Measurements from ENCODE around the gene MT1HL1. TPM values are rescaled to one million over a fixed set of nuclear protein-coding genes. Genes with fewer than 3 reads are reported as not detected.

Gene MT1HL1
- total RNA-seq, 1 experiment from 2014 or later = not detected

DNA sequence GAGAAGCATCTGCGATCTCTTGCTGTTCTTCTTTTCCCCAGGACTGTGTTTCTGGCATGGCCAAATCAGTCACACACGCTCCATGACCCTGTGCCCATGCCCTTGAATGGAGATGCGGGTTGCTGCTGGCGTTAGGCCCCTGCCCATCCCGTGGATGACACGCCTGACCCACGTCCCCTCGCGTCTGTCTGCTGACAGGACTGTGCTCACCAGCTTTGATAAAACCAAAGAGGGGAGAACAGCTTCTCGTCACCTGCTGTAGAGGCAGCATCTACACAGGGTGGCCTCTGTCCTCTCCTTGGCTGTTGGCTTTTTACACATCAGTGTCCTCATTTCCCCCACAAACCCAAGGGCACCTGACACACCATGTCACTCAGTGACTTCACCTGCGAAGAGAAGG lies 6.9 kb downstream of the MT1HL1 start:
- H3K4me3 Mint-ChIP-seq = no peak overlapping the region
- CTCF ChIA-PET = interaction anchor here (0.5 kb wide), 1 partner anchor 355 kb away, joined by 3 read pairs; no protein-coding TSS in a partner anchor

DNA sequence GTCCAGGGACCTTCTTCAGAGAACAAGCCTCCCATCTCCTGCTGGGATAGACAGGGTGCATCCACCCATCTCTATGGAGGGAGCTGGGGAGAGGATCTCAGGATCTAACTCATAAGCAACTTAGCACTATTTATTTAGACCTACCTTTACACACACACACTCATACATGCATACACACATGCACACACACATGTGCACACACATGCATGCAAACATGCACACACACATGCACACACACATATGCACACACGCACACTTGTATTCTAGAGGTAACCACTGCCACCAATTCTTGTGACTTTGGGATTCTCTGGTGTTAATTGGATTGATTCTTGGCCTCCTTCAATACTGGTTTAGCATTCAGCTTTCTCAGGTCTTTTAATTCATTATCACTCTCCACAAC lies 9.8 kb downstream of the MT1HL1 start:
- Mint-ChIP-seq H3K27me3 (ENCODE audit: low read depth) (peaks cover 7% of the 10 kb centered on the region; the same call in 1 of the 2 replicates), H3K4me1 (peaks cover 20% of the 10 kb centered on the region), H3K9me3 (peaks cover 25% of the 10 kb centered on the region), H3K4me3 (no peak overlapping the region), H3K36me3 (peaks cover 13% of the 10 kb centered on the region), H3K27ac (no peak overlapping the region)
- ChIA-PET POLR2A (no interaction called here), CTCF (no interaction called here)
- DNase-seq (ENCODE audit: low spot score) (no peak), ATAC-seq (no peak)
- TF ChIP-seq NR3C1 (CRISPR knock-in tag; conservative IDR thresholded peaks at IDR 0.05; ENCODE audit: low read depth) = no peak
- no peak for TF ChIP-seq KAT7 (CRISPR knock-in tag; IDR thresholded peaks at IDR 0.05; ENCODE audit: borderline replicate concordance)
- TF ChIP-seq ZNF138 (CRISPR knock-in tag; conservative IDR thresholded peaks at IDR 0.05) = no peak
- no peak for TF ChIP-seq ZNF232 (CRISPR knock-in tag; IDR thresholded peaks at IDR 0.05)
- TF ChIP-seq, protein P1, sequence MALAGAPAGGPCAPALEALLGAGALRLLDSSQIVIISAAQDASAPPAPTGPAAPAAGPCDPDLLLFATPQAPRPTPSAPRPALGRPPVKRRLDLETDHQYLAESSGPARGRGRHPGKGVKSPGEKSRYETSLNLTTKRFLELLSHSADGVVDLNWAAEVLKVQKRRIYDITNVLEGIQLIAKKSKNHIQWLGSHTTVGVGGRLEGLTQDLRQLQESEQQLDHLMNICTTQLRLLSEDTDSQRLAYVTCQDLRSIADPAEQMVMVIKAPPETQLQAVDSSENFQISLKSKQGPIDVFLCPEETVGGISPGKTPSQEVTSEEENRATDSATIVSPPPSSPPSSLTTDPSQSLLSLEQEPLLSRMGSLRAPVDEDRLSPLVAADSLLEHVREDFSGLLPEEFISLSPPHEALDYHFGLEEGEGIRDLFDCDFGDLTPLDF (CRISPR knock-in tag; IDR thresholded peaks at IDR 0.05) = no peak
- TF ChIP-seq IRF2 (CRISPR knock-in tag; IDR thresholded peaks at IDR 0.05; ENCODE audit: borderline replicate concordance, low read depth) = no peak
- TF ChIP-seq, protein P2, sequence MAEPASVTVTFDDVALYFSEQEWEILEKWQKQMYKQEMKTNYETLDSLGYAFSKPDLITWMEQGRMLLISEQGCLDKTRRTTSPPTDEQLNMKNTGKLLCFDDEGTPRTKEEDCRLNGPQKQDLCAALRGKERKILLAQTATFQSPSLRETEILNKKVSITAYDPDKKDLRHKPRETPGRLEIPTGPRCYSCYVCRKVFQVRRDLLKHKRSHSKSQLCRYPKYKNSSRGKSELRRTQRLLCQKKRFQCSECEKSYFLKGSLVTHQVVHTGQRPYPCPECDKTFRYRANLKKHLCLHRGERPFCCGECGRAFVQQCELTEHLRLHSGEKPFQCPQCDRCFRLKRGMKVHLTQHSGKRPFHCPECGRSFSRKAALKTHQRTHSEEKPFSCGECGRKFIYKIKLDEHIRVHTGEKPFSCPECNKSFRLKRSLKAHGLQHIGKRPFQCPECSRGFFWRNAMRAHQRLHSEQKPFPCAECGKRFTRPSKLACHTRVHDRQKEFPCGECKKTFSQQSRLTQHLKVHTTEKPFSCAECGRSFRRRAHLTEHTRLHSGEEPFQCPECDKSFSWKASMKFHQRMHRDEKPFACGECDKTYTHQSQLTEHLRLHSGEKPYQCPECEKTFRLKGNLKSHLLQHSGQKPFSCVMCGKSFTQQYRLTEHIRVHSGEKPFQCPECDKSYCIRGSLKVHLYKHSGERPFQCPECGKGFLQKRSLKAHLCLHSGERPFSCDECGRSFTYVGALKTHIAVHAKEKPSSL (CRISPR knock-in tag; conservative IDR thresholded peaks at IDR 0.05) = no peak
- TF ChIP-seq, protein P3, sequence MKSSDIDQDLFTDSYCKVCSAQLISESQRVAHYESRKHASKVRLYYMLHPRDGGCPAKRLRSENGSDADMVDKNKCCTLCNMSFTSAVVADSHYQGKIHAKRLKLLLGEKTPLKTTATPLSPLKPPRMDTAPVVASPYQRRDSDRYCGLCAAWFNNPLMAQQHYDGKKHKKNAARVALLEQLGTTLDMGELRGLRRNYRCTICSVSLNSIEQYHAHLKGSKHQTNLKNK (CRISPR knock-in tag; IDR thresholded peaks at IDR 0.05) = no peak
- TF ChIP-seq, protein P4, sequence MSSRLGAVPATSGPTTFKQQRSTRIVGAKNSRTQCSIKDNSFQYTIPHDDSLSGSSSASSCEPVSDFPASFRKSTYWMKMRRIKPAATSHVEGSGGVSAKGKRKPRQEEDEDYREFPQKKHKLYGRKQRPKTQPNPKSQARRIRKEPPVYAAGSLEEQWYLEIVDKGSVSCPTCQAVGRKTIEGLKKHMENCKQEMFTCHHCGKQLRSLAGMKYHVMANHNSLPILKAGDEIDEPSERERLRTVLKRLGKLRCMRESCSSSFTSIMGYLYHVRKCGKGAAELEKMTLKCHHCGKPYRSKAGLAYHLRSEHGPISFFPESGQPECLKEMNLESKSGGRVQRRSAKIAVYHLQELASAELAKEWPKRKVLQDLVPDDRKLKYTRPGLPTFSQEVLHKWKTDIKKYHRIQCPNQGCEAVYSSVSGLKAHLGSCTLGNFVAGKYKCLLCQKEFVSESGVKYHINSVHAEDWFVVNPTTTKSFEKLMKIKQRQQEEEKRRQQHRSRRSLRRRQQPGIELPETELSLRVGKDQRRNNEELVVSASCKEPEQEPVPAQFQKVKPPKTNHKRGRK (CRISPR knock-in tag; IDR thresholded peaks at IDR 0.05; ENCODE audit: borderline replicate concordance) = no peak
- TF ChIP-seq ZBTB21 (CRISPR knock-in tag; IDR thresholded peaks at IDR 0.05; ENCODE audit: borderline replicate concordance) = no peak

More for the DNA sequence above, 6.9 kb downstream of the MT1HL1 start:
- Mint-ChIP-seq H3K9me3 (peaks cover 14% of the 10 kb centered on the region), H3K36me3 (no peaks in the 10 kb centered on the region; the same call in 1 of the 2 replicates), H3K4me1 (peaks cover 24% of the 10 kb centered on the region), H3K27ac (no peak overlapping the region; the same call in 1 of the 2 replicates), H3K27me3 (ENCODE audit: low read depth) (peaks cover 4% of the 10 kb centered on the region; the same call in 1 of the 2 replicates)
- no peak for ATAC-seq
- POLR2A ChIA-PET = no interaction called here
- TF ChIP-seq, protein P5, sequence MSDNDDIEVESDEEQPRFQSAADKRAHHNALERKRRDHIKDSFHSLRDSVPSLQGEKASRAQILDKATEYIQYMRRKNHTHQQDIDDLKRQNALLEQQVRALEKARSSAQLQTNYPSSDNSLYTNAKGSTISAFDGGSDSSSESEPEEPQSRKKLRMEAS (CRISPR knock-in tag; IDR thresholded peaks at IDR 0.05) = no peak
- TF ChIP-seq ZNF232 (CRISPR knock-in tag; IDR thresholded peaks at IDR 0.05) (no peak), TEAD4 (CRISPR knock-in tag; IDR thresholded peaks at IDR 0.05) (no peak), ZNF416 (CRISPR knock-in tag; IDR thresholded peaks at IDR 0.05) (no peak), TCF7 (CRISPR knock-in tag; IDR thresholded peaks at IDR 0.05; ENCODE audit: low read depth) (no peak), ZNF317 (CRISPR knock-in tag; IDR thresholded peaks at IDR 0.05; ENCODE audit: borderline replicate concordance, low read depth) (no peak)
- TF ChIP-seq, protein P6, sequence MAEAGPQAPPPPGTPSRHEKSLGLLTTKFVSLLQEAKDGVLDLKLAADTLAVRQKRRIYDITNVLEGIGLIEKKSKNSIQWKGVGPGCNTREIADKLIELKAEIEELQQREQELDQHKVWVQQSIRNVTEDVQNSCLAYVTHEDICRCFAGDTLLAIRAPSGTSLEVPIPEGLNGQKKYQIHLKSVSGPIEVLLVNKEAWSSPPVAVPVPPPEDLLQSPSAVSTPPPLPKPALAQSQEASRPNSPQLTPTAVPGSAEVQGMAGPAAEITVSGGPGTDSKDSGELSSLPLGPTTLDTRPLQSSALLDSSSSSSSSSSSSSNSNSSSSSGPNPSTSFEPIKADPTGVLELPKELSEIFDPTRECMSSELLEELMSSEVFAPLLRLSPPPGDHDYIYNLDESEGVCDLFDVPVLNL (CRISPR knock-in tag; IDR thresholded peaks at IDR 0.05; ENCODE audit: borderline replicate concordance, low read depth) = no peak
- TF ChIP-seq, protein P7, sequence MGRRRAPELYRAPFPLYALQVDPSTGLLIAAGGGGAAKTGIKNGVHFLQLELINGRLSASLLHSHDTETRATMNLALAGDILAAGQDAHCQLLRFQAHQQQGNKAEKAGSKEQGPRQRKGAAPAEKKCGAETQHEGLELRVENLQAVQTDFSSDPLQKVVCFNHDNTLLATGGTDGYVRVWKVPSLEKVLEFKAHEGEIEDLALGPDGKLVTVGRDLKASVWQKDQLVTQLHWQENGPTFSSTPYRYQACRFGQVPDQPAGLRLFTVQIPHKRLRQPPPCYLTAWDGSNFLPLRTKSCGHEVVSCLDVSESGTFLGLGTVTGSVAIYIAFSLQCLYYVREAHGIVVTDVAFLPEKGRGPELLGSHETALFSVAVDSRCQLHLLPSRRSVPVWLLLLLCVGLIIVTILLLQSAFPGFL (CRISPR knock-in tag; IDR thresholded peaks at IDR 0.05; ENCODE audit: borderline replicate concordance) = no peak
- TF ChIP-seq, protein P8, sequence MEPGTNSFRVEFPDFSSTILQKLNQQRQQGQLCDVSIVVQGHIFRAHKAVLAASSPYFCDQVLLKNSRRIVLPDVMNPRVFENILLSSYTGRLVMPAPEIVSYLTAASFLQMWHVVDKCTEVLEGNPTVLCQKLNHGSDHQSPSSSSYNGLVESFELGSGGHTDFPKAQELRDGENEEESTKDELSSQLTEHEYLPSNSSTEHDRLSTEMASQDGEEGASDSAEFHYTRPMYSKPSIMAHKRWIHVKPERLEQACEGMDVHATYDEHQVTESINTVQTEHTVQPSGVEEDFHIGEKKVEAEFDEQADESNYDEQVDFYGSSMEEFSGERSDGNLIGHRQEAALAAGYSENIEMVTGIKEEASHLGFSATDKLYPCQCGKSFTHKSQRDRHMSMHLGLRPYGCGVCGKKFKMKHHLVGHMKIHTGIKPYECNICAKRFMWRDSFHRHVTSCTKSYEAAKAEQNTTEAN (CRISPR knock-in tag; IDR thresholded peaks at IDR 0.05) = no peak
- TF ChIP-seq, protein P9, sequence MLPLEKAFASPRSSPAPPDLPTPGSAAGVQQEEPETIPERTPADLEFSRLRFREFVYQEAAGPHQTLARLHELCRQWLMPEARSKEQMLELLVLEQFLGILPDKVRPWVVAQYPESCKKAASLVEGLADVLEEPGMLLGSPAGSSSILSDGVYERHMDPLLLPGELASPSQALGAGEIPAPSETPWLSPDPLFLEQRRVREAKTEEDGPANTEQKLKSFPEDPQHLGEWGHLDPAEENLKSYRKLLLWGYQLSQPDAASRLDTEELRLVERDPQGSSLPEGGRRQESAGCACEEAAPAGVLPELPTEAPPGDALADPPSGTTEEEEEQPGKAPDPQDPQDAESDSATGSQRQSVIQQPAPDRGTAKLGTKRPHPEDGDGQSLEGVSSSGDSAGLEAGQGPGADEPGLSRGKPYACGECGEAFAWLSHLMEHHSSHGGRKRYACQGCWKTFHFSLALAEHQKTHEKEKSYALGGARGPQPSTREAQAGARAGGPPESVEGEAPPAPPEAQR (CRISPR knock-in tag; IDR thresholded peaks at IDR 0.05) = no peak
- TF ChIP-seq, protein P2 (CRISPR knock-in tag; conservative IDR thresholded peaks at IDR 0.05) = no peak
- no peak for DNase-seq (ENCODE audit: low spot score)
